MCF 10A (cell line): ENCODE measurements around the gene DGKD. TPM values are rescaled to one million over a fixed set of nuclear protein-coding genes. Genes with fewer than 3 reads are reported as not detected.

Experiments
- BruUV-seq: library from RNA; stranded (reverse); fragments of 400-500 nt; replicated peaks from 2 replicates; lab custom pipeline; 2021; lab: Mats Ljungman, UMichigan
- CTCF ChIA-PET: fragments of 300-600 bp; sonication (Branson Sonifier 250); formaldehyde crosslinking; extraction: SDS; loops from one replicate; lab custom pipeline; 2021; ENCODE audit warnings: antibody characterized with exemption, inconsistent platforms; lab: Yijun Ruan, JAX
- POLR2A ChIA-PET: fragments of 300-600, 350-650 bp; sonication (Branson Sonifier 250); formaldehyde crosslinking; extraction: SDS; loops from one replicate; lab custom pipeline; 2020; ENCODE audit warnings: antibody characterized with exemption, inconsistent platforms; lab: Yijun Ruan, JAX
- DNase-seq: peaks from one replicate; pipeline ENCODE4 v3.0.0-alpha.2; 2018; ENCODE audit not compliant: unreplicated experiment
- H3K27ac Mint-ChIP-seq: one replicate; pipeline ENCODE4 v1.8.0; 2022; ENCODE audit warnings: mild to moderate bottlenecking, low read depth, mixed read lengths; ENCODE audit not compliant: unreplicated experiment
- H3K27me3 Mint-ChIP-seq: one replicate; pipeline ENCODE4 v1.8.0; 2022; ENCODE audit warnings: mixed read lengths; ENCODE audit not compliant: insufficient read depth, unreplicated experiment
- H3K36me3 Mint-ChIP-seq: one replicate; pipeline ENCODE4 v1.8.0; 2022; ENCODE audit warnings: mild to moderate bottlenecking, moderate library complexity, mixed read lengths; ENCODE audit not compliant: insufficient read depth, unreplicated experiment
- H3K4me1 Mint-ChIP-seq: one replicate; pipeline ENCODE4 v1.8.0; 2022; ENCODE audit warnings: mixed read lengths; ENCODE audit not compliant: insufficient read depth, unreplicated experiment
- H3K4me3 Mint-ChIP-seq: one replicate; pipeline ENCODE4 v1.8.0; 2022; ENCODE audit warnings: mild to moderate bottlenecking, moderate library complexity, mixed read lengths; ENCODE audit not compliant: unreplicated experiment
- H3K9me3 Mint-ChIP-seq: one replicate; pipeline ENCODE4 v1.8.0; 2022; ENCODE audit warnings: mixed read lengths; ENCODE audit not compliant: unreplicated experiment
- CTCF ChIP-seq: fragments of 200-600 bp; IDR thresholded peaks from one replicate; pipeline ENCODE4 v1.8.0; 2022; ENCODE audit warnings: antibody characterized with exemption, mild to moderate bottlenecking; ENCODE audit not compliant: unreplicated experiment
- intact Hi-C: fragments of 100-400 bp; cut with micrococcal nuclease; formaldehyde crosslinking; loops from 2 replicates; pipeline ENCODE4 v1.14.1; 2022
- total RNA-seq: library from RNA; stranded (reverse); gene quantifications from 2 replicates; pipeline ENCODE4 v1.2.3, GENCODE V29; 2022

The DGKD gene
- total RNA-seq, 1 experiment from 2014 or later = 59.1 TPM

GRCh38 chr2:233453916-233454315, 99.6 kb downstream of the DGKD start:
- CTCF ChIA-PET = interaction anchor here (0.8 to 1.0 kb wide), 2 partner anchors 17 to 257 kb away, joined by 3 read pairs; no protein-coding TSS in a partner anchor
- POLR2A ChIA-PET = interaction anchor here (0.9 kb wide), 1 partner anchor 31 kb away, joined by 3 read pairs; no protein-coding TSS in a partner anchor
- H3K27ac Mint-ChIP-seq = no peak overlapping the region

GRCh38 chr2:233455006-233455405, 100.7 kb downstream of the DGKD start:
- peaks cover 70% of the 10 kb centered on the region for H3K36me3 Mint-ChIP-seq
- no peaks in the 10 kb centered on the region for H3K9me3 Mint-ChIP-seq
- no TSS peak for BruUV-seq
- POLR2A ChIA-PET = interaction anchor here (0.7 kb wide), 1 partner anchor 173 kb away, joined by 3 read pairs; no protein-coding TSS in a partner anchor
- no peak overlapping the region for H3K27ac Mint-ChIP-seq
- no peaks in the 10 kb centered on the region for H3K4me1 Mint-ChIP-seq
- H3K4me3 Mint-ChIP-seq = no peak overlapping the region
- CTCF ChIA-PET = interaction anchor here (1.3 to 1.4 kb wide), 2 partner anchors 12 to 378 kb away, joined by 3 to 6 read pairs; no protein-coding TSS in a partner anchor
- intact Hi-C loops = no loop called here
- DNase-seq = no peak
- TF ChIP-seq CTCF = no peak
- no peaks in the 10 kb centered on the region for H3K27me3 Mint-ChIP-seq

More at GRCh38 chr2:233453916-233454315, 99.6 kb downstream of the DGKD start:
- no peak overlapping the region for H3K4me3 Mint-ChIP-seq
- no peak for DNase-seq
- H3K36me3 Mint-ChIP-seq = peaks cover 60% of the 10 kb centered on the region
- H3K4me1 Mint-ChIP-seq = peaks cover 3% of the 10 kb centered on the region
- intact Hi-C loops = no loop called here
- no peaks in the 10 kb centered on the region for H3K9me3 Mint-ChIP-seq
- TF ChIP-seq CTCF = no peak
- BruUV-seq = no TSS peak
- H3K27me3 Mint-ChIP-seq = no peaks in the 10 kb centered on the region

GRCh38 chr2:233455491-233455890, 101.2 kb downstream of the DGKD start:
- no TSS peak for BruUV-seq
- no peak overlapping the region for H3K4me3 Mint-ChIP-seq
- TF ChIP-seq CTCF = no peak
- H3K27me3 Mint-ChIP-seq = no peaks in the 10 kb centered on the region
- H3K36me3 Mint-ChIP-seq = peaks cover 70% of the 10 kb centered on the region
- no peaks in the 10 kb centered on the region for H3K4me1 Mint-ChIP-seq
- H3K27ac Mint-ChIP-seq = no peak overlapping the region
- intact Hi-C loops = no loop called here
- POLR2A ChIA-PET = interaction anchor here (0.7 kb wide), 2 partner anchors 146 to 174 kb away, joined by 3 read pairs; no protein-coding TSS in a partner anchor
- DNase-seq = no peak
- CTCF ChIA-PET = interaction anchor here (0.5 to 1.4 kb wide), 3 partner anchors 12 to 377 kb away, joined by 3 to 6 read pairs (median 3); no protein-coding TSS in a partner anchor
- no peaks in the 10 kb centered on the region for H3K9me3 Mint-ChIP-seq

GRCh38 chr2:233456111-233456510, 101.8 kb downstream of the DGKD start:
- H3K9me3 Mint-ChIP-seq = no peaks in the 10 kb centered on the region
- H3K36me3 Mint-ChIP-seq = peaks cover 70% of the 10 kb centered on the region
- POLR2A ChIA-PET = interaction anchor here (0.7 kb wide), 1 partner anchor 146 kb away, joined by 3 read pairs; no protein-coding TSS in a partner anchor
- H3K4me1 Mint-ChIP-seq = no peaks in the 10 kb centered on the region
- CTCF ChIA-PET = interaction anchor here (1.3 to 1.4 kb wide), 2 partner anchors 13 to 377 kb away, joined by 3 to 6 read pairs; no protein-coding TSS in a partner anchor
- H3K27ac Mint-ChIP-seq = no peak overlapping the region
- intact Hi-C loops = no loop called here
- BruUV-seq = no TSS peak
- TF ChIP-seq CTCF = no peak
- H3K4me3 Mint-ChIP-seq = no peak overlapping the region
- no peaks in the 10 kb centered on the region for H3K27me3 Mint-ChIP-seq
- DNase-seq = no peak
